Measurements from ENCODE around the gene OR1M1.

GRCh38 chr19:9107375-9107774 lies 20.5 kb downstream of the OR1M1 start, which contains the start of gene OR7G2:
- TF ChIP-seq EZH2 (IDR thresholded peaks at IDR 0.05; ENCODE audit: borderline replicate concordance) (no peak), EZH2phosphoT487 (IDR thresholded peaks at IDR 0.05; ENCODE audit: low read depth, severe bottlenecking, unreplicated experiment) (no peak)
